ENCODE results near the gene UFSP1.

Gene UFSP1

GRCh38 chr7:100886936-100887515 is 2.5 kb downstream of the UFSP1 start:
- no peak for DNase-seq (ENCODE audit: low spot score)
- no peak for TF ChIP-seq CTCF (IDR thresholded peaks at IDR 0.05; ENCODE audit: extremely low read depth, missing control alignments)

- TF ChIP-seq CTCF (IDR thresholded peaks at IDR 0.05; ENCODE audit: extremely low read depth, missing control alignments) = no peak
- no peak for DNase-seq (ENCODE audit: low spot score)
These were observed 3.2 kb downstream of the UFSP1 start for GRCh38 chr7:100886142-100886935.

GRCh38 chr7:100885440-100886141 is 3.9 kb downstream of the UFSP1 start:
- DNase-seq (ENCODE audit: low spot score) = no peak
- TF ChIP-seq CTCF (IDR thresholded peaks at IDR 0.05; ENCODE audit: extremely low read depth, missing control alignments) = no peak

GRCh38 chr7:100884736-100885439 is 4.6 kb downstream of the UFSP1 start:
- no peak for TF ChIP-seq CTCF (IDR thresholded peaks at IDR 0.05; ENCODE audit: extremely low read depth, missing control alignments)
- no peak for DNase-seq (ENCODE audit: low spot score)

- no peak for DNase-seq (ENCODE audit: low spot score)
- no peak for TF ChIP-seq CTCF (IDR thresholded peaks at IDR 0.05; ENCODE audit: extremely low read depth, missing control alignments)
These were observed 6.6 kb downstream of the UFSP1 start for GRCh38 chr7:100882785-100883526.

- no peak for TF ChIP-seq CTCF (IDR thresholded peaks at IDR 0.05; ENCODE audit: extremely low read depth, missing control alignments)
- DNase-seq (ENCODE audit: low spot score) = no peak
These were observed 7.3 kb downstream of the UFSP1 start for GRCh38 chr7:100882201-100882600.

All from GM20000 (cell line).